ENCODE data around the gene CCDC89.

Gene CCDC89

GRCh38 chr11:85685820-85686459 is at the start of gene CCDC89 (continued):
- no peak for TF ChIP-seq ZNF518A (tag by site-specific recombination; conservative IDR thresholded peaks at IDR 0.05; ENCODE audit: low read depth)
- no peak for TF ChIP-seq ZNF311 (tag by site-specific recombination; IDR thresholded peaks at IDR 0.05; ENCODE audit: borderline replicate concordance)
- TF ChIP-seq ZNF292 (tag by site-specific recombination; IDR thresholded peaks at IDR 0.05; ENCODE audit: borderline replicate concordance, low read depth): no peak
- no peak for TF ChIP-seq ZNF571 (tag by site-specific recombination; IDR thresholded peaks at IDR 0.05)
- no peak for TF ChIP-seq ZNF629 (tag by site-specific recombination; IDR thresholded peaks at IDR 0.05)
- TF ChIP-seq ZNF449 (tag by site-specific recombination; IDR thresholded peaks at IDR 0.05): no peak
- TF ChIP-seq ZFP41 (tag by site-specific recombination; IDR thresholded peaks at IDR 0.05; ENCODE audit: borderline replicate concordance): no peak
- peak; percentile 76 for TF ChIP-seq SP2 (tag by site-specific recombination; IDR thresholded peaks at IDR 0.05)
- TF ChIP-seq RBAK (tag by site-specific recombination; IDR thresholded peaks at IDR 0.05): no peak
- no peak for TF ChIP-seq ZNF239 (tag by site-specific recombination; IDR thresholded peaks at IDR 0.05)
- TF ChIP-seq PATZ1 (tag by site-specific recombination; IDR thresholded peaks at IDR 0.05): 0 out of 2 replicates have a peak, but pooled peaks have one; percentile 27
- TF ChIP-seq YY1 (tag by site-specific recombination; IDR thresholded peaks at IDR 0.05): no peak
- TF ChIP-seq ZNF24 (tag by site-specific recombination; IDR thresholded peaks at IDR 0.05): no peak
- no peak for TF ChIP-seq GFI1B (tag by site-specific recombination; IDR thresholded peaks at IDR 0.05)
- no peak for TF ChIP-seq INSM2 (tag by site-specific recombination; IDR thresholded peaks at IDR 0.05)
- peak; percentile 99; the same call in 1 of the 2 replicates for TF ChIP-seq ZBTB6 (tag by site-specific recombination; IDR thresholded peaks at IDR 0.05)
- TF ChIP-seq ZFP37 (tag by site-specific recombination; IDR thresholded peaks at IDR 0.05): no peak
- TF ChIP-seq BCL6B (tag by site-specific recombination; IDR thresholded peaks at IDR 0.05): no peak
- TF ChIP-seq ZNF560 (tag by site-specific recombination; IDR thresholded peaks at IDR 0.05; ENCODE audit: borderline replicate concordance): no peak
